Measurements from ENCODE around the gene ANKRD29. TPM values are rescaled to one million over a fixed set of nuclear protein-coding genes. Genes with fewer than 3 reads are reported as not detected.

Gene ANKRD29
- total and polyA plus RNA-seq, 7 experiments from 2014 or later, result 0.11 to 0.58 (median 0.18) TPM; not detected in 2

GRCh38 chr18:23682045-23682444, 19.3 kb upstream of the ANKRD29 start:
- ChIA-PET POLR2A (interaction anchor here (0.8 kb wide), 1 partner anchor 9 kb away, joined by 3 read pairs; no protein-coding TSS in a partner anchor), CTCF (no interaction called here)
- intact Hi-C loops (cut with micrococcal nuclease), result no loop called here
- Mint-ChIP-seq H3K4me1 (peaks cover 0 to 3% (median 0%) of the 10 kb centered on the region in 7 donors), H3K9me3 (peaks cover 0 to 2% (median 0%) of the 10 kb centered on the region in 11 donors), H3K27me3 (peaks cover 27 to 64% (median 54%) of the 10 kb centered on the region in 5 donors), H3K4me3 (no peak overlapping the region), H3K36me3 (peaks cover 0 to 4% (median 0%) of the 10 kb centered on the region in 5 donors), H3K27ac (no peak overlapping the region)
- Histone ChIP-seq H3K27ac (ENCODE audit: low read depth, low read length) (no peak overlapping the region), H3K9me3 (ENCODE audit: control insufficient read depth in 2 of 3, low read length in 3 of 3) (no peaks in the 10 kb centered on the region), H3K4me1 (ENCODE audit: control insufficient read depth in 2 of 2, insufficient read depth in 2 of 2, low read length in 2 of 2) (no peaks in the 10 kb centered on the region), H3K36me3 (ENCODE audit: control insufficient read depth in 2 of 3, insufficient read depth in 3 of 3, low read length in 3 of 3) (no peaks in the 10 kb centered on the region), H3K27me3 (ENCODE audit: control insufficient read depth in 2 of 2, insufficient read depth in 2 of 2, low read length in 2 of 2) (peaks cover 0 to 5% of the 10 kb centered on the region in 2 donors), H3K4me3 (ENCODE audit: low read length) (no peak overlapping the region)
- DNase-seq (no peak), ATAC-seq (no peak)

- Histone ChIP-seq H3K9me3 (ENCODE audit: control insufficient read depth in 2 of 3, low read length in 3 of 3) (no peaks in the 10 kb centered on the region), H3K27ac (ENCODE audit: low read depth, low read length) (no peak overlapping the region), H3K27me3 (ENCODE audit: control insufficient read depth in 2 of 2, insufficient read depth in 2 of 2, low read length in 2 of 2) (no peaks in the 10 kb centered on the region), H3K4me1 (ENCODE audit: control insufficient read depth in 2 of 2, insufficient read depth in 2 of 2, low read length in 2 of 2) (no peaks in the 10 kb centered on the region), H3K4me3 (ENCODE audit: low read length) (no peak overlapping the region), H3K36me3 (ENCODE audit: control insufficient read depth in 2 of 3, insufficient read depth in 3 of 3, low read length in 3 of 3) (no peaks in the 10 kb centered on the region)
- H3K9me3 Mint-ChIP-seq, result no peaks in the 10 kb centered on the region
- H3K4me1 Mint-ChIP-seq, result peaks cover 0 to 5% (median 0%) of the 10 kb centered on the region in 7 donors
- H3K27me3 Mint-ChIP-seq, result peaks cover 8 to 41% (median 21%) of the 10 kb centered on the region in 5 donors
- intact Hi-C loops (cut with micrococcal nuclease), result no loop called here
- no peaks in the 10 kb centered on the region for H3K36me3 Mint-ChIP-seq
- ChIA-PET POLR2A (interaction anchor here (1.2 kb wide), 1 partner anchor 51 kb away, joined by 5 read pairs; no protein-coding TSS in a partner anchor), CTCF (interaction anchor here (0.7 kb wide), 1 partner anchor 79 kb away, joined by 5 read pairs; no protein-coding TSS in a partner anchor)
- H3K4me3 Mint-ChIP-seq, result no peak overlapping the region
- no peak overlapping the region for H3K27ac Mint-ChIP-seq
- DNase-seq, result no peak
- ATAC-seq, result no peak
Observed at GRCh38 chr18:23675896-23676295, 13.2 kb upstream of the ANKRD29 start.

- Histone ChIP-seq H3K27me3 (ENCODE audit: control insufficient read depth in 2 of 2, insufficient read depth in 2 of 2, low read length in 2 of 2) (no peaks in the 10 kb centered on the region), H3K4me3 (ENCODE audit: low read length) (no peak overlapping the region), H3K36me3 (ENCODE audit: control insufficient read depth in 2 of 3, insufficient read depth in 3 of 3, low read length in 3 of 3) (no peaks in the 10 kb centered on the region), H3K27ac (ENCODE audit: low read depth, low read length) (no peak overlapping the region), H3K4me1 (ENCODE audit: control insufficient read depth in 2 of 2, insufficient read depth in 2 of 2, low read length in 2 of 2) (no peaks in the 10 kb centered on the region), H3K9me3 (ENCODE audit: control insufficient read depth in 2 of 3, low read length in 3 of 3) (no peaks in the 10 kb centered on the region)
- DNase-seq, result no peak
- Mint-ChIP-seq H3K4me3 (no peak overlapping the region), H3K36me3 (no peaks in the 10 kb centered on the region), H3K27ac (no peak overlapping the region), H3K27me3 (peaks cover 8 to 37% (median 19%) of the 10 kb centered on the region in 5 donors), H3K9me3 (no peaks in the 10 kb centered on the region), H3K4me1 (peaks cover 0 to 5% (median 0%) of the 10 kb centered on the region in 7 donors)
- intact Hi-C loops (cut with micrococcal nuclease), result no loop called here
- CTCF ChIA-PET, result no interaction called here
- POLR2A ChIA-PET, result interaction anchor here (0.6 to 1.2 kb wide), 2 partner anchors 51 to 58 kb away, joined by 5 to 6 read pairs; no protein-coding TSS in a partner anchor
- ATAC-seq, result no peak
Observed at GRCh38 chr18:23675236-23675635, 12.5 kb upstream of the ANKRD29 start.

- no peak overlapping the region for H3K4me3 ChIP-seq (ENCODE audit: low read length)
- Mint-ChIP-seq H3K36me3 (no peaks in the 10 kb centered on the region), H3K27ac (no peak overlapping the region), H3K4me1 (peaks cover 0 to 5% (median 0%) of the 10 kb centered on the region in 7 donors), H3K4me3 (no peak overlapping the region), H3K9me3 (no peaks in the 10 kb centered on the region), H3K27me3 (peaks cover under 1 to 39% (median 15%) of the 10 kb centered on the region in 5 donors)
- H3K9me3 ChIP-seq (ENCODE audit: control insufficient read depth in 2 of 3, low read length in 3 of 3), result no peaks in the 10 kb centered on the region
- DNase-seq (no peak), ATAC-seq (no peak)
- CTCF ChIA-PET, result no interaction called here
- POLR2A ChIA-PET, result no interaction called here
- no peaks in the 10 kb centered on the region for H3K4me1 ChIP-seq (ENCODE audit: control insufficient read depth in 2 of 2, insufficient read depth in 2 of 2, low read length in 2 of 2)
- no peaks in the 10 kb centered on the region for H3K27me3 ChIP-seq (ENCODE audit: control insufficient read depth in 2 of 2, insufficient read depth in 2 of 2, low read length in 2 of 2)
- H3K36me3 ChIP-seq (ENCODE audit: control insufficient read depth in 2 of 3, insufficient read depth in 3 of 3, low read length in 3 of 3), result no peaks in the 10 kb centered on the region
- no peak overlapping the region for H3K27ac ChIP-seq (ENCODE audit: low read depth, low read length)
- intact Hi-C loops (cut with micrococcal nuclease), result no loop called here
Observed at GRCh38 chr18:23673725-23674124, 11.0 kb upstream of the ANKRD29 start.

- no peaks in the 10 kb centered on the region for H3K36me3 Mint-ChIP-seq
- no peaks in the 10 kb centered on the region for H3K27me3 ChIP-seq (ENCODE audit: control insufficient read depth in 2 of 2, insufficient read depth in 2 of 2, low read length in 2 of 2)
- H3K9me3 Mint-ChIP-seq, result no peaks in the 10 kb centered on the region
- no peaks in the 10 kb centered on the region for H3K4me1 ChIP-seq (ENCODE audit: control insufficient read depth in 2 of 2, insufficient read depth in 2 of 2, low read length in 2 of 2)
- intact Hi-C loops (cut with micrococcal nuclease), result no loop called here
- CTCF ChIA-PET, result interaction anchor here (0.7 to 0.9 kb wide), 2 partner anchors 17 to 53 kb away, joined by 3 read pairs; no protein-coding TSS in a partner anchor
- H3K4me3 ChIP-seq (ENCODE audit: low read length), result no peak overlapping the region
- H3K27ac ChIP-seq (ENCODE audit: low read depth, low read length), result no peak overlapping the region
- H3K4me3 Mint-ChIP-seq, result no peak overlapping the region
- no peaks in the 10 kb centered on the region for H3K9me3 ChIP-seq (ENCODE audit: control insufficient read depth in 2 of 3, low read length in 3 of 3)
- peaks cover 0 to 38% (median 9%) of the 10 kb centered on the region in 5 donors for H3K27me3 Mint-ChIP-seq
- peaks cover 0 to 5% (median 0%) of the 10 kb centered on the region in 7 donors for H3K4me1 Mint-ChIP-seq
- POLR2A ChIA-PET, result no interaction called here
- H3K36me3 ChIP-seq (ENCODE audit: control insufficient read depth in 2 of 3, insufficient read depth in 3 of 3, low read length in 3 of 3), result no peaks in the 10 kb centered on the region
- DNase-seq (no peak), ATAC-seq (no peak)
- H3K27ac Mint-ChIP-seq, result no peak overlapping the region
Observed at GRCh38 chr18:23671564-23671963, 8.9 kb upstream of the ANKRD29 start.

GRCh38 chr18:23669804-23670405, 7.2 kb upstream of the ANKRD29 start:
- no peak overlapping the region for H3K27ac ChIP-seq (ENCODE audit: low read depth, low read length)
- Mint-ChIP-seq H3K27me3 (peaks cover 0 to 40% (median 8%) of the 10 kb centered on the region in 5 donors), H3K9me3 (no peaks in the 10 kb centered on the region), H3K27ac (no peak overlapping the region), H3K4me1 (peaks cover 3 to 7% (median 5%) of the 10 kb centered on the region in 7 donors), H3K36me3 (no peaks in the 10 kb centered on the region), H3K4me3 (no peak overlapping the region)
- no peak overlapping the region for H3K4me3 ChIP-seq (ENCODE audit: low read length)
- intact Hi-C loops (cut with micrococcal nuclease), result no loop called here
- H3K27me3 ChIP-seq (ENCODE audit: control insufficient read depth in 2 of 2, insufficient read depth in 2 of 2, low read length in 2 of 2), result no peaks in the 10 kb centered on the region
- ATAC-seq, result no peak
- CTCF ChIA-PET, result no interaction called here
- POLR2A ChIA-PET, result interaction anchor here (0.6 kb wide), 1 partner anchor 542 kb away, joined by 4 read pairs; no protein-coding TSS in a partner anchor
- H3K36me3 ChIP-seq (ENCODE audit: control insufficient read depth in 2 of 3, insufficient read depth in 3 of 3, low read length in 3 of 3), result no peaks in the 10 kb centered on the region
- DNase-seq, result no peak
- H3K4me1 ChIP-seq (ENCODE audit: control insufficient read depth in 2 of 2, insufficient read depth in 2 of 2, low read length in 2 of 2), result no peaks in the 10 kb centered on the region
- no peaks in the 10 kb centered on the region for H3K9me3 ChIP-seq (ENCODE audit: control insufficient read depth in 2 of 3, low read length in 3 of 3)

Data from naive thymus-derived CD4-positive, alpha-beta T cell (primary cell).